ENCODE data around the gene GNAS.

- TF ChIP-seq CTCF (IDR thresholded peaks at IDR 0.05; ENCODE audit: low read depth, low read length, poor library complexity, severe bottlenecking) (no peak), EZH2phosphoT487 (IDR thresholded peaks at IDR 0.05; ENCODE audit: borderline replicate concordance, low read length) (no peak)
These were observed 1.1 kb upstream of the GNAS start for GRCh38 chr20:58851221-58851968.

Measured in DOHH2 (cell line).